ENCODE data around the gene KLHDC3. TPM values are rescaled to one million over a fixed set of nuclear protein-coding genes. Genes with fewer than 3 reads are reported as not detected.
A peak's percentile ranks its signal among the peaks of the same experiment; 100 is the strongest.

Gene KLHDC3
- total and polyA plus RNA-seq, 2 of the 13 experiments (the other 11 are each of a cell fraction or from before 2014, with no cell fraction given) = 78.3 to 91.5 TPM

- TF ChIP-seq ZNF512 (CRISPR knock-in tag; IDR thresholded peaks at IDR 0.05) (peak; percentile 28; the same call in 1 of the 2 replicates), TCF12 (IDR thresholded peaks at IDR 0.05) (no peak), TCF12 (CRISPR knock-in tag; IDR thresholded peaks at IDR 0.05) (no peak; the same call in 1 of the 2 replicates), ZC3H13 (CRISPR knock-in tag; IDR thresholded peaks at IDR 0.05) (peak; percentile 46; the same call in 1 of the 2 replicates), NR3C1 (CRISPR knock-in tag; IDR thresholded peaks at IDR 0.05) (no peak), FOXO1 (CRISPR knock-in tag; IDR thresholded peaks at IDR 0.05) (no peak), ZNF574 (CRISPR knock-in tag; IDR thresholded peaks at IDR 0.05) (no peak), SP4 (CRISPR knock-in tag; IDR thresholded peaks at IDR 0.05) (no peak), ZNF513 (CRISPR knock-in tag; conservative IDR thresholded peaks at IDR 0.05) (no peak), HCFC1 (IDR thresholded peaks at IDR 0.05; ENCODE audit: low read depth, low read length) (no peak), BRF2 (CRISPR knock-in tag; IDR thresholded peaks at IDR 0.05) (no peak), ZFP91 (CRISPR knock-in tag; IDR thresholded peaks at IDR 0.05; ENCODE audit: borderline replicate concordance) (no peak), GPBP1L1 (CRISPR knock-in tag; IDR thresholded peaks at IDR 0.05) (no peak), RAD21 (CRISPR knock-in tag; IDR thresholded peaks at IDR 0.05) (no peak), SIN3B (IDR thresholded peaks at IDR 0.05; ENCODE audit: low read length) (0 out of 2 replicates have a peak, but pooled peaks have one; percentile 1), ZNF446 (CRISPR knock-in tag; IDR thresholded peaks at IDR 0.05) (0 out of 2 replicates have a peak, but pooled peaks have one; percentile 6), THYN1 (CRISPR knock-in tag; IDR thresholded peaks at IDR 0.05; ENCODE audit: borderline replicate concordance, low read depth) (no peak), ETV5 (CRISPR knock-in tag; IDR thresholded peaks at IDR 0.05; ENCODE audit: borderline replicate concordance) (no peak), ZNF530 (CRISPR knock-in tag; IDR thresholded peaks at IDR 0.05; ENCODE audit: low read depth) (no peak)
Observed at GRCh38 chr6:43013097-43013842, 779 bp upstream of the KLHDC3 start (continued).
